ENCODE data around the gene KCNH6. TPM values are rescaled to one million over a fixed set of nuclear protein-coding genes. Genes with fewer than 3 reads are reported as not detected.

KCNH6 gene
- total and polyA plus RNA-seq, 9 of the 15 experiments (the other 6 are each of a cell fraction or from before 2014, with no cell fraction given), result not detected

DNA sequence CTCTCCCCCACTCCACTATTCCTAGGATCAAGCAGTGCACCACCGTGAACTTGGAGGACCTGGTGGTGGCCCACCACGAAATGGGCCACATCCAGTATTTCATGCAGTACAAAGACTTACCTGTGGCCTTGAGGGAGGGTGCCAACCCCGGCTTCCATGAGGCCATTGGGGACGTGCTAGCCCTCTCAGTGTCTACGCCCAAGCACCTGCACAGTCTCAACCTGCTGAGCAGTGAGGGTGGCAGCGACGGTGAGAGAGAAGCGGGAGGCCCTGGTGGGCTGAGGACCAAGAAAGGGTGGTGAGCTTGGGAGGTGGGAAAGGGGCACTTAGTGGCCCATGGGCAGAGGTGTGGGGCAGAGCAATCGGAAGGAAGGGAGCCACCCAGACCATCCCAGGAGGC is 29.7 kb upstream of the KCNH6 start:
- in situ Hi-C loops (cut with MboI) (no loop called here), intact Hi-C loops (cut with micrococcal nuclease) (no loop called here)
- FAIRE-seq, result no peak
- Histone ChIP-seq H3K4me1 (replicated peaks in 1 of 2; ENCODE audit: control insufficient read depth in 2 of 2, insufficient read depth in 2 of 2, low read length in 2 of 2) (peaks cover 0 to 26% of the 10 kb centered on the region in 2 experiments; a peak in 1 of 5 replicates), H4K20me1 (replicated peaks; ENCODE audit: control insufficient read depth, insufficient read depth, low read length) (peaks cover 3% of the 10 kb centered on the region; the same call in 1 of the 2 replicates), H2AFZ (ENCODE audit: low read depth, low read length) (no peak overlapping the region), H3K4me3 (no peak overlapping the region), H3K9me1 (ENCODE audit: control insufficient read depth, insufficient read depth, low read length) (no peaks in the 10 kb centered on the region), H3K27ac (ENCODE audit: extremely low read depth, low read depth, low read length) (no peak overlapping the region), H3K4me2 (ENCODE audit: insufficient read depth, low read length) (no peak overlapping the region), H3K9ac (ENCODE audit: insufficient read depth in 1 of 2, low read depth in 2 of 2, low read length in 2 of 2) (no peak overlapping the region), H3K79me2 (ENCODE audit: control insufficient read depth, insufficient read depth, low read length) (no peaks in the 10 kb centered on the region), H3K9me3 (replicated peaks; ENCODE audit: control insufficient read depth, insufficient read depth, low read depth, low read length) (no peaks in the 10 kb centered on the region), H3K27me3 (ENCODE audit: control insufficient read depth in 2 of 2, insufficient read depth in 2 of 2, low read length in 2 of 2) (peaks cover 52 to 76% of the 10 kb centered on the region in 2 experiments; a peak in 4 of 5 replicates), H3K36me3 (ENCODE audit: control insufficient read depth, insufficient read depth, low read length) (no peaks in the 10 kb centered on the region)
- ChIA-PET POLR2A (no interaction called here), CTCF (ENCODE audit: low intra/inter-chr PET ratio) (no interaction called here)
- no TSS peak for BruUV-seq (replicated peaks)
- WGBS (ENCODE audit: insufficient coverage, low coverage, missing lambda C conversion rate), result 15% methylated on average over 9 of the region's 9 CpGs
- ATAC-seq, result no peak
- DNase-seq (ENCODE audit: extremely low read depth in 1 of 4, low spot score in 3 of 4), result no peak
- TF ChIP-seq, protein P1, sequence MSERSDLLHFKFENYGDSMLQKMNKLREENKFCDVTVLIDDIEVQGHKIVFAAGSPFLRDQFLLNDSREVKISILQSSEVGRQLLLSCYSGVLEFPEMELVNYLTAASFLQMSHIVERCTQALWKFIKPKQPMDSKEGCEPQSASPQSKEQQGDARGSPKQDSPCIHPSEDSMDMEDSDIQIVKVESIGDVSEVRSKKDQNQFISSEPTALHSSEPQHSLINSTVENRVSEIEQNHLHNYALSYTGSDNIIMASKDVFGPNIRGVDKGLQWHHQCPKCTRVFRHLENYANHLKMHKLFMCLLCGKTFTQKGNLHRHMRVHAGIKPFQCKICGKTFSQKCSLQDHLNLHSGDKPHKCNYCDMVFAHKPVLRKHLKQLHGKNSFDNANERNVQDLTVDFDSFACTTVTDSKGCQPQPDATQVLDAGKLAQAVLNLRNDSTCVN (CRISPR knock-in tag; IDR thresholded peaks at IDR 0.05), result no peak
- TF ChIP-seq GTF2A2 (tag; IDR thresholded peaks at IDR 0.05) (no peak), RBFOX2 (IDR thresholded peaks at IDR 0.05; ENCODE audit: low read depth, low read length) (no peak), ATF1 (CRISPR knock-in tag; IDR thresholded peaks at IDR 0.05) (no peak), ATF1 (tag; IDR thresholded peaks at IDR 0.05) (no peak), CREM (IDR thresholded peaks at IDR 0.05; ENCODE audit: low read depth) (no peak), ZNF124 (CRISPR knock-in tag; IDR thresholded peaks at IDR 0.05) (no peak), JUNB (CRISPR knock-in tag; conservative IDR thresholded peaks at IDR 0.05) (no peak), ZNF778 (CRISPR knock-in tag; IDR thresholded peaks at IDR 0.05) (no peak), HNRNPH1 (optimal IDR thresholded peaks at IDR 0.05; ENCODE audit: low read depth, low read length) (no peak), ZNF197 (CRISPR knock-in tag; IDR thresholded peaks at IDR 0.05; ENCODE audit: low read depth) (no peak)
- TF ChIP-seq, protein P2, sequence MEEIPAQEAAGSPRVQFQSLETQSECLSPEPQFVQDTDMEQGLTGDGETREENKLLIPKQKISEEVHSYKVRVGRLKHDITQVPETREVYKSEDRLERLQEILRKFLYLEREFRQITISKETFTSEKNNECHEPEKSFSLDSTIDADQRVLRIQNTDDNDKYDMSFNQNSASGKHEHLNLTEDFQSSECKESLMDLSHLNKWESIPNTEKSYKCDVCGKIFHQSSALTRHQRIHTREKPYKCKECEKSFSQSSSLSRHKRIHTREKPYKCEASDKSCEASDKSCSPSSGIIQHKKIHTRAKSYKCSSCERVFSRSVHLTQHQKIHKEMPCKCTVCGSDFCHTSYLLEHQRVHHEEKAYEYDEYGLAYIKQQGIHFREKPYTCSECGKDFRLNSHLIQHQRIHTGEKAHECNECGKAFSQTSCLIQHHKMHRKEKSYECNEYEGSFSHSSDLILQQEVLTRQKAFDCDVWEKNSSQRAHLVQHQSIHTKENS (CRISPR knock-in tag; IDR thresholded peaks at IDR 0.05), result no peak
- TF ChIP-seq, protein P3, sequence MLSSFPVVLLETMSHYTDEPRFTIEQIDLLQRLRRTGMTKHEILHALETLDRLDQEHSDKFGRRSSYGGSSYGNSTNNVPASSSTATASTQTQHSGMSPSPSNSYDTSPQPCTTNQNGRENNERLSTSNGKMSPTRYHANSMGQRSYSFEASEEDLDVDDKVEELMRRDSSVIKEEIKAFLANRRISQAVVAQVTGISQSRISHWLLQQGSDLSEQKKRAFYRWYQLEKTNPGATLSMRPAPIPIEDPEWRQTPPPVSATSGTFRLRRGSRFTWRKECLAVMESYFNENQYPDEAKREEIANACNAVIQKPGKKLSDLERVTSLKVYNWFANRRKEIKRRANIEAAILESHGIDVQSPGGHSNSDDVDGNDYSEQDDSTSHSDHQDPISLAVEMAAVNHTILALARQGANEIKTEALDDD (IDR thresholded peaks at IDR 0.05), result no peak
- TF ChIP-seq, protein P4, sequence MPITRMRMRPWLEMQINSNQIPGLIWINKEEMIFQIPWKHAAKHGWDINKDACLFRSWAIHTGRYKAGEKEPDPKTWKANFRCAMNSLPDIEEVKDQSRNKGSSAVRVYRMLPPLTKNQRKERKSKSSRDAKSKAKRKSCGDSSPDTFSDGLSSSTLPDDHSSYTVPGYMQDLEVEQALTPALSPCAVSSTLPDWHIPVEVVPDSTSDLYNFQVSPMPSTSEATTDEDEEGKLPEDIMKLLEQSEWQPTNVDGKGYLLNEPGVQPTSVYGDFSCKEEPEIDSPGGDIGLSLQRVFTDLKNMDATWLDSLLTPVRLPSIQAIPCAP (CRISPR knock-in tag; IDR thresholded peaks at IDR 0.05; ENCODE audit: borderline replicate concordance), result no peak
